SK-N-SH (cell line): Measurements from ENCODE around the gene LHFPL4. TPM values are rescaled to one million over a fixed set of nuclear protein-coding genes. Genes with fewer than 3 reads are reported as not detected.

Experiments used
- CTCF ChIA-PET: fragments of 300-600, 350-600 bp; formaldehyde crosslinking; extraction: SDS; loops from one replicate; lab custom pipeline; 2021; lab: Yijun Ruan, JAX
- POLR2A ChIA-PET: fragments of 350-600 bp; sonication (Branson Sonifier 250); formaldehyde crosslinking; extraction: SDS; loops from one replicate; lab custom pipeline; 2020; ENCODE audit warnings: antibody characterized with exemption, inconsistent platforms; lab: Yijun Ruan, JAX
- DNase-seq: peaks from one replicate; pipeline ENCODE4 v3.0.0; 2012
- H2AFZ ChIP-seq: fragments of 200-600 bp; sonication (generic); 2 replicates; pipeline ENCODE4 v1.8.1; 2016; ENCODE audit warnings: antibody characterized with exemption, mild to moderate bottlenecking, low read depth
- H3F3A ChIP-seq: fragments of 200-600 bp; sonication (generic); replicated peaks from 2 replicates; pipeline ENCODE3; 2016; ENCODE audit warnings: antibody characterized with exemption, mild to moderate bottlenecking; ENCODE audit not compliant: insufficient read depth
- H3K27ac ChIP-seq, 2 experiments: fragments of 200-500 bp in 1 of 2; fragments of 200-600 bp in 1 of 2; sonication (Bioruptor generic) in 1 of 2; sonication (generic), shearing (Covaris generic) in 1 of 2; 2 replicates each; pipeline versions ENCODE4 v1.5.1 to v1.6.1; 2014 to 2016; ENCODE audit warnings: low read depth in 2 of 2, inconsistent platforms in 1 of 2, low read length in 1 of 2, mild to moderate bottlenecking in 1 of 2, mixed read lengths in 1 of 2
- H3K27me3 ChIP-seq: fragments of 200-600 bp; sonication (generic), shearing (Covaris generic); 2 replicates; pipeline ENCODE4 v1.6.1; 2016; ENCODE audit warnings: mixed run types; ENCODE audit not compliant: insufficient read depth
- H3K36me3 ChIP-seq, 2 experiments: fragments of 200-500 bp in 1 of 2; fragments of 200-600 bp in 1 of 2; sonication (Bioruptor generic) in 1 of 2; sonication (generic) in 1 of 2; replicated peaks in 1 of 2; 2 replicates each; pipeline versions ENCODE3 to v1.5.1; 2014 to 2016; ENCODE audit warnings: low read length in 1 of 2, mild to moderate bottlenecking in 1 of 2; ENCODE audit not compliant: insufficient read depth in 2 of 2, control insufficient read depth in 1 of 2
- H3K4me1 ChIP-seq, 2 experiments: fragments of 200-500 bp in 1 of 2; fragments of 200-600 bp in 1 of 2; sonication (Bioruptor generic) in 1 of 2; sonication (generic), shearing (Covaris generic) in 1 of 2; 2 replicates each; pipeline versions ENCODE4 v1.5.1 to v1.6.1; 2014 to 2016; ENCODE audit warnings: low read depth in 1 of 2, low read length in 1 of 2, mixed run types in 1 of 2; ENCODE audit not compliant: insufficient read depth in 2 of 2, control insufficient read depth in 1 of 2
- H3K4me2 ChIP-seq: fragments of 200-600 bp; sonication (generic), shearing (Covaris generic); 2 replicates; pipeline ENCODE4 v1.6.1; 2017; ENCODE audit warnings: mixed run types
- H3K4me3 ChIP-seq, 2 experiments: fragments of 200-500 bp in 1 of 2; fragments of 200-600 bp in 1 of 2; sonication (Bioruptor generic) in 1 of 2; sonication (generic), shearing (Covaris generic) in 1 of 2; 2 replicates each; pipeline versions ENCODE4 v1.5.1 to v1.8.1; 2014 to 2016; ENCODE audit warnings: low read depth in 2 of 2, inconsistent platforms in 1 of 2, low read length in 1 of 2, mild to moderate bottlenecking in 1 of 2, mixed read lengths in 1 of 2, moderate library complexity in 1 of 2
- H3K79me2 ChIP-seq: fragments of 200-600 bp; sonication (generic); 2 replicates; pipeline ENCODE4 v1.8.1; 2017; ENCODE audit warnings: mild to moderate bottlenecking; ENCODE audit not compliant: insufficient read depth
- H3K9ac ChIP-seq: fragments of 200-600 bp; sonication (generic); 2 replicates; pipeline ENCODE4 v1.6.1; 2017; ENCODE audit warnings: mixed run types
- H3K9me2 ChIP-seq: fragments of 200-600 bp; sonication (generic); 2 replicates; pipeline ENCODE4 v1.6.1; 2017; ENCODE audit warnings: mixed run types
- H3K9me3 ChIP-seq: fragments of 200-600 bp; sonication (generic); 2 replicates; pipeline ENCODE4 v1.6.1; 2017; ENCODE audit warnings: mixed run types, mild to moderate bottlenecking, moderate library complexity
- H4K20me1 ChIP-seq: fragments of 200-600 bp; sonication (generic); 2 replicates; pipeline ENCODE4 v1.6.1; 2017; ENCODE audit warnings: mild to moderate bottlenecking, mixed run types; ENCODE audit not compliant: insufficient read depth
- EZH2phosphoT487 ChIP-seq: fragments of 200-600 bp; sonication (generic); IDR thresholded peaks from 2 replicates; pipeline ENCODE4 v1.6.1; 2017; ENCODE audit warnings: low read depth, mixed run types, mild to moderate bottlenecking, antibody characterized with exemption, moderate library complexity, borderline replicate concordance
- JUND ChIP-seq: IDR thresholded peaks from 2 replicates; pipeline ENCODE4 v1.4.0; 2012
- NFIC ChIP-seq: IDR thresholded peaks from 2 replicates; pipeline ENCODE4 v1.4.0; 2012; ENCODE audit warnings: borderline replicate concordance
- NRF1 ChIP-seq: IDR thresholded peaks from 2 replicates; pipeline ENCODE4 v1.6.1; 2012; ENCODE audit warnings: low read depth, mild to moderate bottlenecking, low read length
- REST ChIP-seq: IDR thresholded peaks from 2 replicates; pipeline ENCODE4 v1.6.1; 2012; ENCODE audit warnings: mild to moderate bottlenecking, low read depth, low read length, moderate library complexity
- TCF12 ChIP-seq: IDR thresholded peaks from 2 replicates; pipeline ENCODE4 v1.4.0; 2012
- USF1 ChIP-seq: IDR thresholded peaks from 2 replicates; pipeline ENCODE4 v1.4.0; 2012; ENCODE audit warnings: low read depth, borderline replicate concordance
- WGBS: methylation state at CpG from one replicate; pipeline ENCODE4 v1.1.6; 2017; ENCODE audit warnings: low lambda C conversion rate; 5-methylcytosine and 5-hydroxymethylcytosine counted together
- polyA plus RNA-seq, 3 experiments: library from polyadenylated mRNA; depleted of rRNA; stranded (reverse); fragments of >200 nt; gene quantifications; 2 replicates each; pipeline ENCODE4 v1.2.3, GENCODE V29; 2012

The LHFPL4 gene
- polyA plus RNA-seq, 1 of the 3 experiments (the other 2 are of a cell fraction): 0.39 TPM

GRCh38 chr3:9499455-9500107, 54.0 kb downstream of the LHFPL4 start:
- no peak overlapping the region for H3K4me3 ChIP-seq
- no peak overlapping the region for H3K27ac ChIP-seq
- no peak overlapping the region for H3K4me2 ChIP-seq
- H3F3A ChIP-seq: peaks cover 4% of the 10 kb centered on the region
- CTCF ChIA-PET: interaction anchor here (1.8 kb wide), 1 partner anchor 228 kb away, joined by 4 read pairs; no protein-coding TSS in a partner anchor
- no peaks in the 10 kb centered on the region for H3K36me3 ChIP-seq
- no peaks in the 10 kb centered on the region for H3K9me2 ChIP-seq
- TF ChIP-seq TCF12: no peak
- TF ChIP-seq NFIC: no peak
- TF ChIP-seq, all 33 proteins: peak for 0
- H3K27me3 ChIP-seq: no peaks in the 10 kb centered on the region
- H3K9ac ChIP-seq: no peak overlapping the region
- WGBS: 84% methylated on average over 19 of the region's 19 CpGs
- no peaks in the 10 kb centered on the region for H3K79me2 ChIP-seq
- H3K4me1 ChIP-seq: 0 out of 4 replicates have a peak, but pooled peaks cover 0 to 6% of the 10 kb centered on the region in 2 experiments
- no peak for DNase-seq
- no peaks in the 10 kb centered on the region for H4K20me1 ChIP-seq
- no peaks in the 10 kb centered on the region for H3K9me3 ChIP-seq
- no peak overlapping the region for H2AFZ ChIP-seq
- POLR2A ChIA-PET: no interaction called here

- Histone ChIP-seq H3K9me2 (no peaks in the 10 kb centered on the region), H3K27ac (no peak overlapping the region), H3K36me3 (no peaks in the 10 kb centered on the region), H4K20me1 (no peaks in the 10 kb centered on the region), H3F3A (peaks cover 4% of the 10 kb centered on the region), H2AFZ (no peak overlapping the region), H3K79me2 (no peaks in the 10 kb centered on the region), H3K4me3 (no peak overlapping the region), H3K9me3 (no peaks in the 10 kb centered on the region), H3K4me2 (no peak overlapping the region), H3K4me1 (0 out of 4 replicates have a peak, but pooled peaks cover 0 to 6% of the 10 kb centered on the region in 2 experiments), H3K27me3 (no peaks in the 10 kb centered on the region), H3K9ac (no peak overlapping the region)
- 87% methylated on average over 6 of the region's 6 CpGs for WGBS
- CTCF ChIA-PET: interaction anchor here (1.8 kb wide), 1 partner anchor 228 kb away, joined by 4 read pairs; no protein-coding TSS in a partner anchor
- DNase-seq: no peak
- TF ChIP-seq USF1: no peak
- no peak for TF ChIP-seq EZH2phosphoT487
- no peak for TF ChIP-seq JUND
- no peak for TF ChIP-seq NRF1
- no peak for TF ChIP-seq REST
- POLR2A ChIA-PET: no interaction called here
These were observed 54.8 kb downstream of the LHFPL4 start for GRCh38 chr3:9498781-9499180.
